HG03135 (cell line): ENCODE measurements around the gene KLRC4.
"Not testable (repeated sequence)": the region's sequence is repeated elsewhere in the genome, so short reads cannot be mapped to it uniquely, and the experiment has no call there.

Source experiments
- ATAC-seq: cut with Tn5 transposase; IDR thresholded peaks from one replicate; pipeline ENCODE4 v1.9.1; 2021; ENCODE audit warnings: mild to moderate bottlenecking, moderate library complexity; ENCODE audit not compliant: unreplicated experiment

Gene KLRC4

GRCh38 chr12:10398168-10398567 is 11.4 kb downstream of the KLRC4 start:
- no peak for ATAC-seq

DNA sequence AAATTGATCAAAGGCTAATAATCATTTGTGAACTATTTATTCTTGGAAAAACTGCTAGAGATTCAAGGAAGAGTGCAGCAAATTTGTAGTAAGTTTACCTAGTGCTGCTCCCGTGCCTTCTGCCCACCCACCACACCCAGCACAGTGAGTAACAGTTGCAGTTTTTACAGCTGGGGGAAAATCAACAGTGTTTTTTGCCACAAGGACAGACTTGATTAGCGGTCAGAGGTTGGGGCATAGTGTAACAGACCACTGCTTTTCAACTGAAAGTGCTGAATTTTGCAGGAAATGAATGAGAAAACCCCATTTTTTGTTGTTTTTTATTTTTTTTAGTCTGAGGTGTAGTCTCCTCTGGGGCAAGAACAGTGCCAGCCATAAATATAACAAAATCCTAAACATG is 12.3 kb downstream of the KLRC4 start:
- no peak for ATAC-seq

DNA sequence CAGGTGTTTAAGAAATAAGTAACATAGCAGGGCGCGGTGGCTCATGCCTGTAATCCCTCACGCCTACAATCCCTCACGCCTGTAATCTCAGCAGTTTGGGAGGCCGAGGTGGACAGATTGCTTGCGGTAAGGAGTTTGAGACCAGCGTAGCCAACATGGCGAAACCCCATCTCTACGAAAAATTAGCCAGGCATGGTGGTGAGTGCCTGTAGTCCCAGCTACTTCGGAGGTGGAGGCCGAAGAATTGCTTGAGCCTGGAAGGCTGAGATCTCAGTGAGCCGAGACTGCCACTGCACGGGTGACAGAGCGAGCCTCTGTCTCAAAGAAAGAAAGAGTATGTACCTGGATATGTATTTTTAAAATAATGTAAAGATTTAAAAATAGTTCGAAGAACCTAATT is 13.4 kb downstream of the KLRC4 start:
- ATAC-seq: not testable (repeated sequence)

DNA sequence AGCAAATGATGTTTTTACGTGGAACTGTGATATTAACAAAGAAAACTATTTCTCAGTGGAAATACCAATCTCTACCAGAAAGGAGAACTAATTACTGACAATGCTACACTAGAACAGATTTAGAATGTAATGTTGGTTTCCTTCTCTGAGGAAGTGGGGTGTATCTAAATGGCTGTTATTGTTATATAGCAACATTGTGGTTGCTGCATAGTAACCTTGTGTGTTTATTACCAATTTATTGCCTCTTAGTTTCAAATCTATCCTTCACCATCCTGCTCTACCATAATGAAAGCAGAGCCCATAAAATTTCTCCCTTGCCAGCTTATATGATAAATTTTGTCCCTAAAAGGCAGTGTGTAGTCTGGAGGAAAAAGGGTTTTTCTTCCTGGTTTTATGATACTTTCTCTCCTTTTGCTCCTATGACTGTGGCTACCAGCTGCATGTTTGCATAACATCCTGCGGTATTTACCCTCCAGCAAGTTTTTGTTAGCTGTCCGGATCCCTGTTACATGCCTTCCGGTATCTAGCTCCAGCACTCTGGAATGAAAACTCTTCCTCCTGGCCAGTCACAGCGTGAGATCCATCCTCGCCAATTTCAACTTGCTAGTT is 14.1 kb downstream of the KLRC4 start:
- ATAC-seq: peak; percentile 88

- not testable (repeated sequence) for ATAC-seq
These were observed 14.9 kb downstream of the KLRC4 start for GRCh38 chr12:10394531-10395152.

- ATAC-seq: no peak
These were observed 16.3 kb downstream of the KLRC4 start for GRCh38 chr12:10393291-10393690.

DNA sequence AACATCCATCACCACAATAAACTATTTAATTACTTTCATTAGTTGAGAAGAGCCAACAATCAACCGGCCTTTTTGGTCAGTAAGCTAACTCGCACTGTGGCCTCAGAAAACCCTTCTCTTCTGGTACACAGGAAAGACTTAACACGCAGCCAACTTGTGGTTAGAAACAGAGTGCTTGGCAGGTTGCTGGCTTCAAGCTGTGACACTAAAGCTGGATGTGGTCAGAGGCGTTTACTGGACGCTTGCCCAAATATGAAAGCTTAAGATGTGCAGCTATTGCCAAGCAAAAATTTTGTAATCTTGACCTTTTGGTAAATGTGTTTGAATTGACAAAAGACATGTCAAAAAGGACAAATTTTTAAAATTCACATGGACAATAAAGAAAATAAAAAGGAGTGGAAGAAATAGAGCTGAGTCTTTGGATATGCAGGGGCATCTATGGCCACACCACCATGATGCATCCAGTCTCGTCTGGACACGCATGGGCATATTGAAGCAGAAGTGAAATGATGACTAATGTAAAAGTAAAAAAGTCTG is 17.1 kb downstream of the KLRC4 start:
- ATAC-seq: peak; percentile 69

DNA sequence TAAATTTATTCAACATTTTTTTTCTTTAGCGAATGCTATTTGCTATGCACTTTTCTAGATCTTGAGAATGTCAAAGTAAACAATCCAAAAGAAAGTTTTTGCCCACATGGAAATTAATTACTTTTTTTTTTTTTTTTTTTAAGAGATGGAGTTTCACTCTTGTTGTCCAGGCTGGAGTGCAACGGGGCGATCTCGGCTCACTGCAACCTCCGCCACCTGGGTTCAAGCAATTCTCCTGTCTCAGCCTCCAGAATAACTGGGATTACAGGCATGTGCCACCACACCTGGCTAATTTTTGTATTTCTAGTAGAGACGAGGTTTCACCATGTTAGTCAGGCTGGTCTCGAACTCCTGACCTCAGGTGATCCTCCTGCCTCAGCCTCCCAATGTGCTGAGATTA is 18.6 kb downstream of the KLRC4 start:
- ATAC-seq: not testable (repeated sequence)

DNA sequence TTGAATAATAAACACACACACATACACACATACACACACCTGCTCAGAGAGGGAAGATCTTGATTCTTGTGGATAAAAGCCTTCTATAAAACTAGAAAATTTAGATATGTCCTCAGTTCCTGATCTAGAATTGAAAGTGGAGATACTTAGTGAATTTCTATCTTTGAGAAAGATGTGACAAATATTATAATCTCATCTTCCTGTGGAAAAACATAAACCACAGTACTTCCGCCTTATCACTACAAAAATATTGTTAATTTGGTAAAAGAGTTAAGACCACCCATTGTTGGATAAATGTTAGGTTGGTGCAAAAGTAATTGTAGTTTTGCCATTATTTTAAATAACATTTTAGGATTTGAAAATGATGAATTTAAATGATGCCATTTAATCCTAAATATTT is 19.7 kb downstream of the KLRC4 start, which contains the start of gene KLRK1:
Gene KLRK1, minus strand, starts transcription at position 138 of the 400 bp plus-strand sequence. CDS start 1,231 bp downstream, outside the sequence.
- ATAC-seq: no peak

DNA sequence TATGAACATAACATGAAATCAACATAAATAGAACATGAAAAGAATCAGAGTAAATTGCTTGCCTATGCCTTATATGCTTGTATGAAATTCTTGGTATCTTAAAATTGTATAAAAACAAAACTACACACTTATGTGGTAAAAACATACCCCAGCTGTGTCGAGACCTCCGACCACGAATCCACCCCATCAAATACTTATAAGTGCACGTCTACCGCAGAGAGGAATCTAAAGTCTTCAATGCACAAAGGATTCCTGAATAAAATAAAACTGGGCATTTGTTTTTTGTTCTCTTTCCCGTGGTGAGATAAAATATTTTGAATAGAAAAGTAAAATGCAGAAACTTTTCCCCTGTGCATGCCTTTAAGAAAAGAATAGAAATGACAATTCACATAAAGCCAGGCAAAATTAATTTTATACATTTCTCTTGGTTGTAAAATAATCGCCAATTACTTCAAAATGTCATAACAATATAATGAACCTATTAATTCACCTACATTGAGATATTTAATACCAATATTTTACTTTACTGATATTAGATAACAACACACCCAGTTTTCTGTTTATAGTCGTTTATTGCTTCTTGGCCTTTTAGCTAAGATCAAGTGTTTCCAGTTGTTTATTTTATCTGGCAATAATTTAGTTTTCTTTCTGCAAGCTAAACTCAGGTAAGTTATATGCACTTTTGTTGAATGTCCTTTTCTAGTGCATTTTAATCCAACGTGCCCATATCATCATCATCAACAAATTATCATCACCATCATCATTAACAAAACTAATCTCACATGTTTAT is 20.7 kb downstream of the KLRC4 start:
- no peak for ATAC-seq

DNA sequence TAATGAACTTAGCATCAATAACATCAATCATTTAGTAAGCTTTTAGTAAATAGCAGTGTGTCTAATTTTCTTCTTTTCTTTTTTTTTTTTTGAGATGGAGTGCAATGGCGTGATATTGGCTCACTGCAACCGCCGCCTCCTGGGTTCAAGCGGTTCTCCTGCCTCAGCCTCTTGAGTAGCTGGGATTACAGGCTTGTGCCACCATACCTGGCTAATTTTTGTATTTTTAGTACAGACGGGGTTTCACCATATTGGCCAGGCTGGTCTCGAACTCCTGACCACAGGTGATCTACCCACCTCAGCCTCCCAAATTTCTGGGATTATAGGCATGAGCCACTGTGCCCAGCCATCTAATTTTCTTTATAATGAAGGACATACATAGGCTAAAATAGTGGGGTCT is 22.1 kb downstream of the KLRC4 start:
- ATAC-seq: not testable (repeated sequence)

DNA sequence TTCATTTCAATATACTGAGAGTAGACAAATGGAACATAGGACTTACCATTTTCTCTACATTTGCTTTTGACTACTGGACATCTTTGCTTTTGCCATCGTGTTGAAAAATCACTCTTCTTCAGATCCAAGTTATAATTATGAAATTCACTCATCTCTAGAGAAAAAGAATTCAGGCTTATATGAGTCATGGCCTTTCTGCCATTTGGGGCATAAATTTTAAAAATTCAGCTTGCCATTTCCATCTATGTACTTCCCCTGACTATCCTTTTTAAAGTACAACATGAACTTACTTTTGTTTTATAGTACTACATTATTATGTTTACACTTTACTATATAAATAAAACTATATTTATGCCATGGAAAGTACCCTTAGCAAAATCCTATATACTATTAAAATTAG is 22.7 kb downstream of the KLRC4 start:
- no peak for ATAC-seq

GRCh38 chr12:10385166-10385613 is 24.4 kb downstream of the KLRC4 start:
- ATAC-seq: no peak

DNA sequence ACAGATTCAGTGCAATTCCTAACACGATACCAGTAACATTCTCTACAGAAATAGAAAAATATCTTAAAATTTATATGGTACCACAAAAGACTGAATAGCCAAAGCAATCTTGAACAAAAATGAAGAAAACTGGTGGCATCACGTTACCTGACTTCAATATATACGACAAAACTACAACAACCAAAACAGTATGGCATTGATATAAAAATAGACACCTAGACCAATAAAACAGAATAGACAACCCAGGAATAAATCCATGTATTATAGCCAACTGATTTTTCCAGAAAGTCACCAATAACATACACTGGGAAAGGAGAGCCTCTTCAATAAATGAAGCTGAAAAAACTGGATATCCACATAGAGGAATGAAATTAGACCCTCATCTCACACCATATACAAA is 25.4 kb downstream of the KLRC4 start:
- no peak for ATAC-seq

DNA sequence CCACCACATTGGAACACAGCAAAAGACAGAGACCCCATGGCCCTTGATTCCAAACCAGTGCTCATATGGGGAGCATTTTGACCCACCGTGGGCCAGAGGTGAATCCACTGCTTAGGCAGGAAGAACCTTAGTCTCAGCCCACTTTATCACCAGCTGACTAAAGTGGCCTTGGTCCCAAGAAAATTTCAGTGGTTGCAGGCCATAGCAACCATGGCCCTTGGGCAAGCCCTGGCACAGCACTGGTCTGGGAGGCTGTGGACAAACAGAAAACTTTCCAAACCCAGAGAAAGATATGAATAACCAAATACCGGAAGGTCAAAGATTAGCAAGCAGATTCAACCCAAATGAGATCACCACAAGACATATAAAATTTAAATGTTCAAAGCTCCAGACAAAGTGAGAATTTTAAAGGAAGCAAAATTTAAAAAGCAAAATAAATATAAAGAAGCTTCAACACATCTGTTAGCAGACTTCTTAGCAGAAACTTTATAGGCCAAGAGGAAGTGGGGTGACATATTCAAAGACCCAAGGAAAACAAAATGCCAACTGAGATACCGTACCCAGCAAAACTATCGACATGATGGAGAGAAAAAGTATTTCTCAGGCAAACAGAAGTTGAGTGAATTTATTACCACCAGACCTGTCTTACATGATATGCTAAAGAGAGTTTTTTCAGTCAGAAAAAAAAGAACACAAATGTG is 27.5 kb downstream of the KLRC4 start:
- no peak for ATAC-seq

GRCh38 chr12:10378737-10379136 is 30.8 kb downstream of the KLRC4 start:
- not testable (repeated sequence) for ATAC-seq

- ATAC-seq: no peak
These were observed 34.9 kb downstream of the KLRC4 start for GRCh38 chr12:10374624-10375018.

DNA sequence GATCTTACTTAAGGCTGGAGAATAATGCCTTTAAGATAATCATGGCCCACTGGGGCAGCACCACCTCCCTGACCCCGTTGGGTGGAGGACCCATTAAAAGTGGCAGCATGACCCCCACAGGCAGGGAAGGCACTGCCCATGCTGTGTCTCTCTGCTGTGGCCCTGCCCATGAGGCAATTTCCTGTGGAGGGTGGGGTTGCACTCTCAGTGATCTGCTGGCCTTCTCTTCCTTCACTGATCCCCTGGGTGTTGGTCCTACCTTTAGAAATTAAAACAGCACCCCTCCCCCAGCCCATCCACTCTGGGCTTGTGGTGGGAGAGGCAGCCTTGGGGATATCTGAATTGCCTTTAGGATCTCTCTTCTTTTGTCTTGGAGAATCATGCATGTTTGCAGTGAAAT is 37.0 kb downstream of the KLRC4 start:
- ATAC-seq: no peak

- ATAC-seq: not testable (repeated sequence)
These were observed 37.5 kb downstream of the KLRC4 start for GRCh38 chr12:10371893-10372535.
